HEK293T (cell line): ENCODE measurements around the gene KCTD15.

Source experiments
- CTCF ChIA-PET: fragments of 350-600 bp; formaldehyde crosslinking; extraction: SDS; loops from one replicate; lab custom pipeline; 2021; ENCODE audit warnings: antibody characterized with exemption, inconsistent platforms; lab: Yijun Ruan, JAX
- POLR2A ChIA-PET: fragments of 350-600 bp; formaldehyde crosslinking; extraction: SDS; loops from one replicate; lab custom pipeline; 2020; ENCODE audit warnings: antibody characterized with exemption, inconsistent platforms; lab: Yijun Ruan, JAX
- DNase-seq: peaks from one replicate; pipeline ENCODE4 v3.0.0; 2012; ENCODE audit warnings: mixed read lengths; ENCODE audit errors: extremely low spot score
- ARNT ChIP-seq: fragments of 450-650 bp; IDR thresholded peaks from 2 replicates; pipeline ENCODE4 v1.6.1; 2017; ENCODE audit warnings: mild to moderate bottlenecking
- BHLHE40 ChIP-seq: fragments of 450-650 bp; IDR thresholded peaks from 2 replicates; pipeline ENCODE4 v1.6.1; 2016; ENCODE audit warnings: mild to moderate bottlenecking, moderate library complexity, borderline replicate concordance
- CTBP1 ChIP-seq: fragments of 450-650 bp; IDR thresholded peaks from 2 replicates; pipeline ENCODE4 v1.6.1; 2016; ENCODE audit warnings: borderline replicate concordance
- ELF4 ChIP-seq: fragments of 450-650 bp; IDR thresholded peaks from 2 replicates; pipeline ENCODE4 v1.6.1; 2017; ENCODE audit warnings: antibody characterized with exemption
- FOXA1 ChIP-seq: fragments of 450-650 bp; IDR thresholded peaks from 2 replicates; pipeline ENCODE4 v1.6.1; 2016; ENCODE audit warnings: mild to moderate bottlenecking
- FOXK2 ChIP-seq: fragments of 450-650 bp; IDR thresholded peaks from 2 replicates; pipeline ENCODE4 v1.6.1; 2016; ENCODE audit warnings: mild to moderate bottlenecking
- FOXM1 ChIP-seq: fragments of 450-650 bp; IDR thresholded peaks from 2 replicates; pipeline ENCODE4 v1.6.1; 2017; ENCODE audit warnings: mild to moderate bottlenecking, borderline replicate concordance
- HDGF ChIP-seq: fragments of 450-650 bp; IDR thresholded peaks from 2 replicates; pipeline ENCODE4 v1.6.1; 2017; ENCODE audit warnings: antibody characterized with exemption, borderline replicate concordance
- L3MBTL2 ChIP-seq: fragments of 450-650 bp; conservative IDR thresholded peaks from 2 replicates; pipeline ENCODE4 v1.6.1; 2016; ENCODE audit warnings: mild to moderate bottlenecking
- LEF1 ChIP-seq: fragments of 450-650 bp; IDR thresholded peaks from 2 replicates; pipeline ENCODE4 v1.6.1; 2017; ENCODE audit warnings: mild to moderate bottlenecking, borderline replicate concordance
- NFRKB ChIP-seq: fragments of 450-650 bp; IDR thresholded peaks from 2 replicates; pipeline ENCODE4 v1.6.1; 2016; ENCODE audit warnings: mild to moderate bottlenecking, moderate library complexity
- PKNOX1 ChIP-seq: fragments of 450-650 bp; IDR thresholded peaks from 2 replicates; pipeline ENCODE4 v1.6.1; 2016
- SP1 ChIP-seq: fragments of 450-650 bp; IDR thresholded peaks from 2 replicates; pipeline ENCODE4 v1.6.1; 2017
- SUZ12 ChIP-seq: fragments of 450-650 bp; IDR thresholded peaks from 2 replicates; pipeline ENCODE4 v1.6.1; 2016; ENCODE audit warnings: mild to moderate bottlenecking
- TARDBP ChIP-seq: fragments of 450-650 bp; IDR thresholded peaks from 2 replicates; pipeline ENCODE4 v1.6.1; 2016
- ZNF384 ChIP-seq: fragments of 450-650 bp; IDR thresholded peaks from 2 replicates; pipeline ENCODE4 v1.6.1; 2016

The KCTD15 gene

GRCh38 chr19:33819880-33820781 is 23.5 kb downstream of the KCTD15 start:
- POLR2A ChIA-PET: interaction anchor here (1.2 kb wide), 1 partner anchor 23 kb away, joined by 5 read pairs; the partner anchor contains the start of gene KCTD15
- CTCF ChIA-PET: interaction anchor here (0.6 kb wide), 1 partner anchor 66 kb away, joined by 3 read pairs; no protein-coding TSS in a partner anchor
- DNase-seq: no peak
- TF ChIP-seq TARDBP (no peak), L3MBTL2 (no peak), FOXK2 (no peak), SUZ12 (no peak), ZNF384 (no peak), FOXM1 (no peak), ARNT (no peak), SP1 (no peak)

DNA sequence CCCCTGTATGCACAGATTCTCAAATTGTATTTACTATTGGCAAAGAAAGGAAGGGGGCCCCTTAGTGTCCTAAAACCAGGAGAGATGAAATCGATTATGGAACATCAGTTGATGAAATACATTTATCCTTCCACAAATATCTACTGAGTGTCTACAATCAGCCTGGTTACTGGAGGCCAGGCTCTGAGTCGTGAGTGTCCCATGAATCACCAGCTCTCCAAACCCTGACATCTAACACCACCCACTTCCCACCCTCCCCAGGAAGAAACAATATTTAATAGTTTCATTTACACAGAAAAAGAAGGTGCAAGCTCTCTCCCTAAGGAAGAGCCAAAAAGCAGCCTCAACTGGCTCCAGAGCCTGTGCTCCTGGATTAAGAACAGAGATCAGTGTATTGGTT is 25.2 kb downstream of the KCTD15 start:
- ChIA-PET POLR2A (no interaction called here), CTCF (no interaction called here)
- DNase-seq: no peak
- TF ChIP-seq BHLHE40: no peak
- no peak for TF ChIP-seq FOXM1
- no peak for TF ChIP-seq NFRKB
- TF ChIP-seq PKNOX1: no peak
- no peak for TF ChIP-seq FOXK2
- no peak for TF ChIP-seq FOXA1
- TF ChIP-seq TARDBP: no peak
- no peak for TF ChIP-seq ZNF384
- TF ChIP-seq L3MBTL2: no peak
- TF ChIP-seq HDGF: no peak
- TF ChIP-seq SP1: no peak
- TF ChIP-seq CTBP1: no peak

DNA sequence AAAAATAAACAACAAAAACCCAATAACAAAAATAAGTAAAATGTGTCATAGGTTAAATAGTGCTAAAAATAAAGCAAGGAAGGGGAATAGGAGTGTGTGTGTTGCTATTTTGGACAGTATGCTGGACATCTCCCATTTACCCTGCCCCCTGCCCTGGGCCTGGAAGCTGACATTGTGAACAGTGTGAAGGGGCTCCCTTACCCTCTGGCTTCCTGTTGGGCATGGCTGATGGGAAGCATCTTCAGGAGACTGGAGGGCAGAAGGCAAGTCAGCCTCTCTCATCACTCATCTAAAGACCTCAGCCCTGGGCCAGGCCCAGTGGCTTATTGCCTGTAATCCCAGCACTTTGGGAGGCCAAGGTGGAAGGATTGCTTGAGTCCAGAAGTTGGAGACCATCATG is 26.7 kb downstream of the KCTD15 start:
- no peak for DNase-seq
- no peak for TF ChIP-seq NFRKB
- TF ChIP-seq LEF1: no peak
- TF ChIP-seq FOXK2: no peak
- no peak for TF ChIP-seq CTBP1
- POLR2A ChIA-PET: no interaction called here
- CTCF ChIA-PET: no interaction called here

- ChIA-PET POLR2A (no interaction called here), CTCF (no interaction called here)
- no peak for DNase-seq
- TF ChIP-seq TARDBP (no peak), PKNOX1 (no peak)
These were observed 28.9 kb downstream of the KCTD15 start for GRCh38 chr19:33825556-33825955.

GRCh38 chr19:33826521-33826920 is 29.9 kb downstream of the KCTD15 start:
- CTCF ChIA-PET: no interaction called here
- TF ChIP-seq SUZ12 (no peak), ARNT (no peak), FOXK2 (no peak), FOXM1 (no peak), FOXA1 (no peak), NFRKB (no peak), LEF1 (no peak), PKNOX1 (no peak), L3MBTL2 (no peak), ELF4 (no peak), ZNF384 (no peak), HDGF (no peak), CTBP1 (no peak), TARDBP (no peak), BHLHE40 (no peak), SP1 (no peak)
- no peak for DNase-seq
- POLR2A ChIA-PET: no interaction called here

DNA sequence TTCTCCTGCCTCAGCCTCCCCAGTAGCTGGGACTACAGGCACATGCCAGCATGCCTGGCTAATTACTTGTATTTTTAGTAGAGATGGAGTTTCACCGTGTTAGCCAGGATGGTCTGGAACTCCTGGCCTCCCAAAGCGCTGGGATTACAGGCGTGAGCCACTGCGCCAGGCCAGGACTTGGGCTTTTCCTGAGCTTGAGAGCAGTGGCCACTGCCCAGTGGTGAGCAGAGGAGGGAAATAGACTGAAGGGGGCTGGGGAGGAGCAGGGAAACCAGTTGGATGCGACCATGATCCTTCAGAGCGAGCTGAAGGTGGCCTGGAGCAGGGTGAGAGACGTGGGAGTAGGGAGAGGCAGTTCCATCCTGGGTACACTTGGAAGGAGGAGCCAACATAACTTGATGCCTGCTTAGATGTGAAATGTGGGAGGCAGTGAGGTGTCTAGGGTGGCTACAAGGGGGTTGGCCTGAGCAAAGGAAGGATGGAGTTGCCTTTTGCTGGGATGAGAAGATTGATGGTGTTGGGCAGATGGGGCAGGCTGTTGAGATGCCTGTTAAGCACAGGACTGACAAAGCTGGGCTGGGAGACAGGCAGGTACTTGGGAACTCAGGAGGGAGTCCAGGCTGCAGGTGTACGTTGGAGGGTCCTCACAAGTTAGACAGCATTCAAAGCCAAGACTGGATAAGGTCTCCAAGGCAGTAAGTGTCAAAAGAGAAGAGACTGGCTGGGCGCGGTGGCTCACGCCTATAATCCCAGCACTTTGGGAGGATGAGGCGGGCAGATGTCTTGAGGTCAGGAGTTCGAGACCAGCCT is 31.8 kb downstream of the KCTD15 start:
- TF ChIP-seq CTBP1: no peak
- TF ChIP-seq SP1: no peak
- TF ChIP-seq ZNF384: no peak
- no peak for TF ChIP-seq HDGF
- no peak for TF ChIP-seq ARNT
- TF ChIP-seq BHLHE40: no peak
- no peak for DNase-seq
- POLR2A ChIA-PET: no interaction called here
- CTCF ChIA-PET: no interaction called here
